ENCODE data around the gene CEP72.

DNA sequence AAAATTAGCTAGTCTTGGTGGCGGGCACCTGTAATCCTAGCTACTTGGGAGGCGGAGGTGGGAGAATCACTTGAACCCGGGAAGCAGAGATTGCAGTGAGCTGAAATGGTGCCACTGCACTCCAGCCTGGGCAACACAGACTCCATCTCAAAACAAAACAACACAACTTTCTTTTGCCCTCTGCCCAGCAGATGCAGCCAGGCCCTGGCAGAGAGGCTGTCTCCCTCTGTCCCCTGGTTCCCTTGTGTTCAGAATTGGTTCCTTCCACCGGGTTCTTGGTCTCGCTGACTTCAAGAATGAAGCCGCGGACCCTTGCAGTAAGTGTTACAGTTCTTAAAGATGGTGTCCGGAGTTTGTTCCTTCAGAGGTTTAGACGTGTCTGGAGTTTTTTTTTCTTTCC is 30.2 kb upstream of the CEP72 start:
- TF ChIP-seq, protein P1, sequence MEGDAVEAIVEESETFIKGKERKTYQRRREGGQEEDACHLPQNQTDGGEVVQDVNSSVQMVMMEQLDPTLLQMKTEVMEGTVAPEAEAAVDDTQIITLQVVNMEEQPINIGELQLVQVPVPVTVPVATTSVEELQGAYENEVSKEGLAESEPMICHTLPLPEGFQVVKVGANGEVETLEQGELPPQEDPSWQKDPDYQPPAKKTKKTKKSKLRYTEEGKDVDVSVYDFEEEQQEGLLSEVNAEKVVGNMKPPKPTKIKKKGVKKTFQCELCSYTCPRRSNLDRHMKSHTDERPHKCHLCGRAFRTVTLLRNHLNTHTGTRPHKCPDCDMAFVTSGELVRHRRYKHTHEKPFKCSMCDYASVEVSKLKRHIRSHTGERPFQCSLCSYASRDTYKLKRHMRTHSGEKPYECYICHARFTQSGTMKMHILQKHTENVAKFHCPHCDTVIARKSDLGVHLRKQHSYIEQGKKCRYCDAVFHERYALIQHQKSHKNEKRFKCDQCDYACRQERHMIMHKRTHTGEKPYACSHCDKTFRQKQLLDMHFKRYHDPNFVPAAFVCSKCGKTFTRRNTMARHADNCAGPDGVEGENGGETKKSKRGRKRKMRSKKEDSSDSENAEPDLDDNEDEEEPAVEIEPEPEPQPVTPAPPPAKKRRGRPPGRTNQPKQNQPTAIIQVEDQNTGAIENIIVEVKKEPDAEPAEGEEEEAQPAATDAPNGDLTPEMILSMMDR (IDR thresholded peaks at IDR 0.05), result no peak
- TF ChIP-seq POLR2AphosphoS5 (IDR thresholded peaks at IDR 0.05) (no peak), EP300 (IDR thresholded peaks at IDR 0.05; ENCODE audit: low read depth) (no peak), POLR2A (IDR thresholded peaks at IDR 0.05) (no peak)

All from transverse colon (tissue), 4 donors.